Stimulated activated CD8-positive, alpha-beta memory T cell treated with anti-CD3 and anti-CD28 coated beads, Interleukin-7, amount 100 ng/mL, for 24 hours (primary cell): ENCODE measurements around the gene SDK2.
"Not testable (repeated sequence)": the region's sequence is repeated elsewhere in the genome, so short reads cannot be mapped to it uniquely, and the experiment has no call there.

Experiments
- DNase-seq: peaks from one replicate; pipeline ENCODE4 v3.0.0-alpha.2; 2020; ENCODE audit warnings: low read depth

SDK2 gene

GRCh38 chr17:73482894-73483293, 161.4 kb downstream of the SDK2 start:
- no peak for DNase-seq

- DNase-seq, result no peak
These were observed 162.0 kb downstream of the SDK2 start for GRCh38 chr17:73482251-73482716.

- DNase-seq, result no peak
These were observed 162.6 kb downstream of the SDK2 start for GRCh38 chr17:73481676-73482075.

- no peak for DNase-seq
These were observed 163.5 kb downstream of the SDK2 start for GRCh38 chr17:73480740-73481139.

- DNase-seq, result no peak
These were observed 165.3 kb downstream of the SDK2 start for GRCh38 chr17:73478768-73479424.

GRCh38 chr17:73478334-73478733, 165.9 kb downstream of the SDK2 start:
- no peak for DNase-seq

- no peak for DNase-seq
These were observed 167.3 kb downstream of the SDK2 start for GRCh38 chr17:73476890-73477350.

GRCh38 chr17:73474370-73474988, 169.8 kb downstream of the SDK2 start:
- peak; percentile 4 for DNase-seq

GRCh38 chr17:73472715-73473114, 171.5 kb downstream of the SDK2 start:
- DNase-seq, result not testable (repeated sequence)

GRCh38 chr17:73471924-73472323, 172.3 kb downstream of the SDK2 start:
- DNase-seq, result no peak

- no peak for DNase-seq
These were observed 173.9 kb downstream of the SDK2 start for GRCh38 chr17:73470316-73470826.

GRCh38 chr17:73469311-73469710, 174.9 kb downstream of the SDK2 start:
- no peak for DNase-seq

- no peak for DNase-seq
These were observed 176.0 kb downstream of the SDK2 start for GRCh38 chr17:73468221-73468620.

- DNase-seq, result no peak
These were observed 176.6 kb downstream of the SDK2 start for GRCh38 chr17:73467651-73468050.

- no peak for DNase-seq
These were observed 177.4 kb downstream of the SDK2 start for GRCh38 chr17:73466704-73467433.

GRCh38 chr17:73465953-73466230, 178.4 kb downstream of the SDK2 start:
- DNase-seq, result no peak

- DNase-seq, result no peak
These were observed 178.9 kb downstream of the SDK2 start for GRCh38 chr17:73465130-73465952.

- no peak for DNase-seq
These were observed 179.8 kb downstream of the SDK2 start for GRCh38 chr17:73464447-73464846.

GRCh38 chr17:73463821-73464220, 180.4 kb downstream of the SDK2 start:
- DNase-seq, result no peak

- no peak for DNase-seq
These were observed 181.4 kb downstream of the SDK2 start for GRCh38 chr17:73462823-73463222.

GRCh38 chr17:73459980-73460379, 184.3 kb downstream of the SDK2 start:
- DNase-seq, result no peak

- no peak for DNase-seq
These were observed 188.5 kb downstream of the SDK2 start for GRCh38 chr17:73455767-73456166.
